ENCODE measurements around the gene PACRG. TPM values are rescaled to one million over a fixed set of nuclear protein-coding genes. Genes with fewer than 3 reads are reported as not detected.
"Not testable (repeated sequence)": the region's sequence is repeated elsewhere in the genome, so short reads cannot be mapped to it uniquely, and the experiment has no call there.

The PACRG gene
- total and polyA plus RNA-seq, 2 experiments from 2014 or later: 0.83 to 3.7 TPM

- H3K4me3 ChIP-seq: no peak overlapping the region
- no peaks in the 10 kb centered on the region for H3K27me3 ChIP-seq
- no peak for DNase-seq (ENCODE audit: low read depth in 1 of 2, low spot score in 1 of 2)
- no peaks in the 10 kb centered on the region for H3K36me3 ChIP-seq
- no peak for TF ChIP-seq CTCF (IDR thresholded peaks at IDR 0.05; ENCODE audit: low read depth, low read length)
- no peaks in the 10 kb centered on the region for H3K9me3 ChIP-seq (ENCODE audit: low read depth)
- peaks cover 6% of the 10 kb centered on the region for H3K4me1 ChIP-seq (ENCODE audit: low read depth)
- H3K27ac ChIP-seq: no peak overlapping the region
Observed at GRCh38 chr6:163311830-163312229, 584.1 kb downstream of the PACRG start.

GRCh38 chr6:163313566-163313965 lies 585.8 kb downstream of the PACRG start:
- peaks cover 11% of the 10 kb centered on the region for H3K4me1 ChIP-seq (ENCODE audit: low read depth)
- no peak overlapping the region for H3K27ac ChIP-seq
- DNase-seq (ENCODE audit: low read depth in 1 of 2, low spot score in 1 of 2): no peak
- H3K36me3 ChIP-seq: no peaks in the 10 kb centered on the region
- no peak for TF ChIP-seq CTCF (IDR thresholded peaks at IDR 0.05; ENCODE audit: low read depth, low read length)
- H3K4me3 ChIP-seq: no peak overlapping the region
- H3K9me3 ChIP-seq (ENCODE audit: low read depth): no peaks in the 10 kb centered on the region
- no peaks in the 10 kb centered on the region for H3K27me3 ChIP-seq

GRCh38 chr6:163313981-163314380 lies 586.2 kb downstream of the PACRG start:
- Histone ChIP-seq H3K27ac (no peak overlapping the region), H3K9me3 (ENCODE audit: low read depth) (no peaks in the 10 kb centered on the region), H3K4me3 (no peak overlapping the region), H3K36me3 (no peaks in the 10 kb centered on the region), H3K4me1 (ENCODE audit: low read depth) (peaks cover 15% of the 10 kb centered on the region), H3K27me3 (no peaks in the 10 kb centered on the region)
- no peak for DNase-seq (ENCODE audit: low read depth in 1 of 2, low spot score in 1 of 2)
- no peak for TF ChIP-seq CTCF (IDR thresholded peaks at IDR 0.05; ENCODE audit: low read depth, low read length)

- TF ChIP-seq CTCF (IDR thresholded peaks at IDR 0.05; ENCODE audit: low read depth, low read length): no peak
- Histone ChIP-seq H3K4me3 (no peak overlapping the region), H3K27ac (no peak overlapping the region), H3K9me3 (ENCODE audit: low read depth) (no peaks in the 10 kb centered on the region), H3K4me1 (ENCODE audit: low read depth) (peaks cover 16% of the 10 kb centered on the region), H3K27me3 (no peaks in the 10 kb centered on the region), H3K36me3 (no peaks in the 10 kb centered on the region)
- DNase-seq (ENCODE audit: low read depth in 1 of 2, low spot score in 1 of 2): no peak
Observed at GRCh38 chr6:163314791-163315470, 587.2 kb downstream of the PACRG start.

- not testable (repeated sequence) for DNase-seq (ENCODE audit: low read depth in 1 of 2, low spot score in 1 of 2)
Observed at GRCh38 chr6:163316866-163317495, 589.2 kb downstream of the PACRG start.

GRCh38 chr6:163318071-163318786 lies 590.5 kb downstream of the PACRG start:
- H3K4me3 ChIP-seq: no peak overlapping the region
- H3K9me3 ChIP-seq (ENCODE audit: low read depth): no peaks in the 10 kb centered on the region
- H3K36me3 ChIP-seq: no peaks in the 10 kb centered on the region
- peaks cover 29% of the 10 kb centered on the region for H3K4me1 ChIP-seq (ENCODE audit: low read depth)
- no peak for TF ChIP-seq CTCF (IDR thresholded peaks at IDR 0.05; ENCODE audit: low read depth, low read length)
- H3K27me3 ChIP-seq: no peaks in the 10 kb centered on the region
- no peak for DNase-seq (ENCODE audit: low read depth in 1 of 2, low spot score in 1 of 2)
- no peak overlapping the region for H3K27ac ChIP-seq

More at GRCh38 chr6:163316866-163317495, 589.2 kb downstream of the PACRG start:
- not testable (repeated sequence) for H3K4me3 ChIP-seq; H3K36me3 ChIP-seq; H3K27me3 ChIP-seq; H3K9me3 ChIP-seq (ENCODE audit: low read depth); H3K27ac ChIP-seq
- H3K4me1 ChIP-seq (ENCODE audit: low read depth): peaks cover 29% of the 10 kb centered on the region

Measured in cardiac muscle cell (in vitro differentiated cells and primary cell).